Measurements from ENCODE around the gene NELL1. TPM values are rescaled to one million over a fixed set of nuclear protein-coding genes. Genes with fewer than 3 reads are reported as not detected.

NELL1 gene
- total RNA-seq, 1 experiment from 2014 or later: 0.22 TPM

DNA sequence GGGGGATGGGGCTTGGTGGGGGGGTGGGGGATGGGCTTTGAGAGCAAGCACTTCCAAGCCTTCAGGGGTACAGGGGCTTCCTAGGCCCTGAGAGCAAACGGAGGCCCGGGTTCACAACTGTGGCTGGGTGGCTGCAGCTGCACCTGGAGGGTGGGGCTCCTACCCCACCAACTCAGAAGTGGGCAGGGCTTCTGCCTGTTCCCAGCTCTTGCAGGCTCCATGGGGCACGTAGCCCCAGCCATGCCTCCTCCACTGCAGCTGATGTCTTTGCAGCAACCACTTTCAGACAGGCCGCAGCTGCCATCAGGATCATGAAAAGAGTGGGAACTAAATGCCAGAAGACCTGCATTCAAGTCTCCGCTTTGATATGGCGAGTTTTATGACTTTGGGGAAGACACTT, 464.3 kb downstream of the NELL1 start:
- Histone ChIP-seq H3K4me2 (ENCODE audit: insufficient read depth, insufficient read length, low read length) (no peak overlapping the region), H2AFZ (ENCODE audit: low read length) (no peak overlapping the region), H2BK20ac (ENCODE audit: low read depth, low read length, poor library complexity, severe bottlenecking) (no peak overlapping the region), H4K8ac (replicated peaks; ENCODE audit: insufficient read length, low read depth, low read length) (no peak overlapping the region), H3K14ac (ENCODE audit: insufficient read depth, low read length) (no peak overlapping the region; the same call in 1 of the 2 replicates), H3K56ac (ENCODE audit: insufficient read length, low read depth, low read length) (no peak overlapping the region), H2BK15ac (ENCODE audit: low read depth, low read length) (no peak overlapping the region), H3T11ph (ENCODE audit: low read length) (no peak overlapping the region), H3K23me2 (ENCODE audit: insufficient read length, low read depth, low read length, poor library complexity, severe bottlenecking) (no peaks in the 10 kb centered on the region), H3K79me2 (ENCODE audit: insufficient read depth, low read length) (no peaks in the 10 kb centered on the region), H3K4ac (ENCODE audit: low read depth, low read length) (no peak overlapping the region), H3K9ac (ENCODE audit: extremely low read depth, insufficient read length, low read length) (no peak overlapping the region), H3K27me3 (ENCODE audit: insufficient read depth, low read length) (no peaks in the 10 kb centered on the region), H3K9me3 (ENCODE audit: control insufficient read depth, low read depth, low read length) (no peaks in the 10 kb centered on the region), H4K5ac (ENCODE audit: insufficient read length, low read depth, low read length) (no peak overlapping the region), H2BK12ac (ENCODE audit: insufficient read length, low read depth, low read length) (no peak overlapping the region), H3K79me1 (ENCODE audit: insufficient read depth, low read depth, low read length, poor library complexity, severe bottlenecking) (no peaks in the 10 kb centered on the region), H2AK5ac (ENCODE audit: insufficient read length, low read length) (no peak overlapping the region), H3K23ac (ENCODE audit: insufficient read length, low read depth, low read length) (no peak overlapping the region), H3K18ac (ENCODE audit: insufficient read length, low read depth, low read length) (no peak overlapping the region), H2BK120ac (ENCODE audit: low read depth, low read length, poor library complexity, severe bottlenecking) (no peak overlapping the region), H4K91ac (ENCODE audit: insufficient read length, low read depth, low read length) (no peak overlapping the region), H3K4me1 (ENCODE audit: insufficient read depth, low read length) (no peaks in the 10 kb centered on the region), H4K20me1 (ENCODE audit: control insufficient read depth, insufficient read depth, insufficient read length) (no peaks in the 10 kb centered on the region), H3K27ac (ENCODE audit: insufficient read length, low read depth, low read length) (no peak overlapping the region), H2BK5ac (ENCODE audit: insufficient read length, low read length) (no peak overlapping the region)
- DNase-seq: no peak
- no peaks in the 10 kb centered on the region; a peak in 1 of 7 replicates for H3K36me3 Mint-ChIP-seq (ENCODE audit: insufficient read depth in 1 of 3, low read depth in 3 of 3)
- H3K4me1 Mint-ChIP-seq: no peaks in the 10 kb centered on the region
- TF ChIP-seq, protein P1, sequence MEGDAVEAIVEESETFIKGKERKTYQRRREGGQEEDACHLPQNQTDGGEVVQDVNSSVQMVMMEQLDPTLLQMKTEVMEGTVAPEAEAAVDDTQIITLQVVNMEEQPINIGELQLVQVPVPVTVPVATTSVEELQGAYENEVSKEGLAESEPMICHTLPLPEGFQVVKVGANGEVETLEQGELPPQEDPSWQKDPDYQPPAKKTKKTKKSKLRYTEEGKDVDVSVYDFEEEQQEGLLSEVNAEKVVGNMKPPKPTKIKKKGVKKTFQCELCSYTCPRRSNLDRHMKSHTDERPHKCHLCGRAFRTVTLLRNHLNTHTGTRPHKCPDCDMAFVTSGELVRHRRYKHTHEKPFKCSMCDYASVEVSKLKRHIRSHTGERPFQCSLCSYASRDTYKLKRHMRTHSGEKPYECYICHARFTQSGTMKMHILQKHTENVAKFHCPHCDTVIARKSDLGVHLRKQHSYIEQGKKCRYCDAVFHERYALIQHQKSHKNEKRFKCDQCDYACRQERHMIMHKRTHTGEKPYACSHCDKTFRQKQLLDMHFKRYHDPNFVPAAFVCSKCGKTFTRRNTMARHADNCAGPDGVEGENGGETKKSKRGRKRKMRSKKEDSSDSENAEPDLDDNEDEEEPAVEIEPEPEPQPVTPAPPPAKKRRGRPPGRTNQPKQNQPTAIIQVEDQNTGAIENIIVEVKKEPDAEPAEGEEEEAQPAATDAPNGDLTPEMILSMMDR (conservative IDR thresholded peaks at IDR 0.05): no peak
- H3K27ac Mint-ChIP-seq: no peak overlapping the region
- no peaks in the 10 kb centered on the region for H3K27me3 Mint-ChIP-seq (ENCODE audit: low read depth)
- WGBS (ENCODE audit: extremely low coverage, insufficient read length, low lambda C conversion rate): no CpG with 5 or more reads among the region's 6 CpGs
- H3K9me3 Mint-ChIP-seq: no peaks in the 10 kb centered on the region
- H3K4me3 Mint-ChIP-seq: no peak overlapping the region

Measured in H9 (cell line).